Tibial nerve (tissue), 4 donors: ENCODE data around the gene GIMAP8. TPM values are rescaled to one million over a fixed set of nuclear protein-coding genes. Genes with fewer than 3 reads are reported as not detected.
A peak's percentile ranks its signal among the peaks of the same experiment; 100 is the strongest.
"Not testable (repeated sequence)": the region's sequence is repeated elsewhere in the genome, so short reads cannot be mapped to it uniquely, and the experiment has no call there.

ENCODE experiments used
- DNase-seq, 2 donors: peaks; one replicate each; pipeline ENCODE4 v3.0.0-alpha.2; 2019; ENCODE audit warnings: low spot score in 2 of 2
- H3K27ac ChIP-seq, 4 donors: fragments of 200-600 bp; sonication (generic) in 3 of 4; one replicate each; pipeline ENCODE4 v1.5.1; 2017 to 2019; ENCODE audit warnings: mild to moderate bottlenecking in 1 of 4
- H3K27me3 ChIP-seq, 2 donors: fragments of 200-600 bp; sonication (generic) in 1 of 2; one replicate each; pipeline versions ENCODE4 v1.5.1 to v1.6.0; 2017 to 2019
- H3K36me3 ChIP-seq, 3 donors: fragments of 200-600 bp; sonication (generic); one replicate each; pipeline ENCODE4 v1.5.1; 2018 to 2019
- H3K4me1 ChIP-seq, 4 donors: fragments of 200-600 bp; sonication (generic) in 3 of 4; one replicate each; pipeline ENCODE4 v1.5.1; 2017 to 2019
- H3K4me3 ChIP-seq, 4 donors: fragments of 200-600 bp; sonication (generic) in 3 of 4; one replicate each; pipeline ENCODE4 v1.5.1; 2017 to 2019; ENCODE audit warnings: mild to moderate bottlenecking in 1 of 4, moderate library complexity in 1 of 4
- H3K9me3 ChIP-seq, 4 donors: fragments of 200-600 bp; sonication (generic) in 3 of 4; one replicate each; pipeline ENCODE4 v1.5.1; 2017 to 2019
- CTCF ChIP-seq, 5 experiments: fragments of 200-600 bp in 3 of 5; fragments of 450-650 bp in 2 of 5; sonication (generic) in 3 of 5; IDR thresholded peaks; one replicate each; pipeline ENCODE4 v1.5.1; 2016 to 2019; ENCODE audit warnings: antibody characterized with exemption in 5 of 5, mild to moderate bottlenecking in 3 of 5, moderate library complexity in 2 of 5
- EP300 ChIP-seq, 2 donors: sonication (generic); formaldehyde crosslinking; IDR thresholded peaks; one replicate each; pipeline ENCODE4 v1.6.1; 2017; ENCODE audit warnings: antibody characterized with exemption in 2 of 2, mild to moderate bottlenecking in 1 of 2
- POLR2A ChIP-seq, 2 donors: fragments of 450-650 bp; IDR thresholded peaks; one replicate each; pipeline ENCODE4 v1.6.1; 2017; ENCODE audit warnings: antibody characterized with exemption in 2 of 2, mild to moderate bottlenecking in 2 of 2, moderate library complexity in 2 of 2
- WGBS, 2 donors: methylation state at CpG; one replicate each; pipeline ENCODE4 v1.1.5; 2018; 5-methylcytosine and 5-hydroxymethylcytosine counted together
- total RNA-seq, 4 donors: library from RNA; depleted of rRNA; stranded (reverse); fragments of >200 nt; gene quantifications; one replicate each; pipeline ENCODE4 v1.1.0, GENCODE V29; 2016

The GIMAP8 gene
- total RNA-seq, 4 donors from 2014 or later = 6.3 to 15.9 (median 10.4) TPM

- 82 to 94% methylated on average over 2 of the region's 2 CpGs for WGBS, 2 donors
- Histone ChIP-seq H3K4me3 (peak overlapping the region in 1 of 4 donors; percentile 45), H3K27ac (peak overlapping the region in 3 of 4 donors; percentile 17 to 48 (median 46))
These were observed 68.9 kb downstream of the GIMAP8 start for GRCh38 chr7:150519310-150519709.

DNA sequence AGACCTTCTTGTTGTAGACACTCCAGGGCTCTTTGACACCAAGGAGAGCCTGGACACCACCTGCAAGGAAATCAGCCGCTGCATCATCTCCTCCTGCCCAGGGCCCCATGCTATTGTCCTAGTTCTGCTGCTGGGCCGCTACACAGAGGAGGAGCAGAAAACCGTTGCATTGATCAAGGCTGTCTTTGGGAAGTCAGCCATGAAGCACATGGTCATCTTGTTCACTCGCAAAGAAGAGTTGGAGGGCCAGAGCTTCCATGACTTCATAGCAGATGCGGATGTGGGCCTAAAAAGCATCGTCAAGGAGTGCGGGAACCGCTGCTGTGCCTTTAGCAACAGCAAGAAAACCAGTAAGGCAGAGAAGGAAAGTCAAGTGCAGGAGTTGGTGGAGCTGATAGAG is 69.7 kb downstream of the GIMAP8 start:
- Histone ChIP-seq H3K27ac (peak overlapping the region in 1 of 4 donors; percentile 46), H3K9me3 (no peaks in the 10 kb centered on the region), H3K27me3 (no peaks in the 10 kb centered on the region), H3K4me3 (peak overlapping the region in 1 of 4 donors; percentile 45), H3K36me3 (no peaks in the 10 kb centered on the region), H3K4me1 (no peaks in the 10 kb centered on the region)
- 69 to 77% methylated on average over 8 of the region's 8 CpGs for WGBS, 2 donors
- TF ChIP-seq EP300 (IDR thresholded peaks at IDR 0.05) = no peak
- no peak for TF ChIP-seq POLR2A (IDR thresholded peaks at IDR 0.05)
- no peak for TF ChIP-seq CTCF (IDR thresholded peaks at IDR 0.05)
- no peak for DNase-seq

More at GRCh38 chr7:150519310-150519709, 68.9 kb downstream of the GIMAP8 start:
- Histone ChIP-seq H3K27me3 (no peaks in the 10 kb centered on the region), H3K9me3 (no peaks in the 10 kb centered on the region), H3K4me1 (no peaks in the 10 kb centered on the region), H3K36me3 (no peaks in the 10 kb centered on the region)
- no peak for DNase-seq
- no peak for TF ChIP-seq CTCF (IDR thresholded peaks at IDR 0.05)
- no peak for TF ChIP-seq POLR2A (IDR thresholded peaks at IDR 0.05)
- TF ChIP-seq EP300 (IDR thresholded peaks at IDR 0.05) = no peak

- H3K4me1 ChIP-seq, H3K27me3 ChIP-seq, H3K36me3 ChIP-seq, DNase-seq, H3K4me3 ChIP-seq, H3K9me3 ChIP-seq, H3K27ac ChIP-seq: not testable (repeated sequence)
- whole genome bisulfite sequencing, 2 donors = 58 to 60% methylated on average over 6 of the region's 6 CpGs
These were observed 72.5 kb downstream of the GIMAP8 start for GRCh38 chr7:150522931-150523330.

- Histone ChIP-seq H3K27me3 (no peaks in the 10 kb centered on the region), H3K9me3 (peaks cover 0 to 1% (median 0%) of the 10 kb centered on the region in 4 donors), H3K4me3 (no peak overlapping the region), H3K27ac (no peak overlapping the region), H3K4me1 (no peaks in the 10 kb centered on the region), H3K36me3 (no peaks in the 10 kb centered on the region)
- no peak for DNase-seq
- WGBS, 2 donors = 32 to 79% methylated on average over 2 of the region's 2 CpGs
- no peak for TF ChIP-seq CTCF (IDR thresholded peaks at IDR 0.05)
- TF ChIP-seq EP300 (IDR thresholded peaks at IDR 0.05) = no peak
- no peak for TF ChIP-seq POLR2A (IDR thresholded peaks at IDR 0.05)
These were observed 73.6 kb downstream of the GIMAP8 start for GRCh38 chr7:150524018-150524417.

Other genes with a start within 250 kb of the GIMAP8 start
- gene LRRC61, start 127.3 kb upstream of the GIMAP8 start, total RNA-seq = 10 to 100 TPM in 1 of 4 donors, 1 to 10 TPM in 3; 7.9 to 19.3 (median 9.6) TPM
- 1 to 10 TPM in 1 of 4 donors, under 1 TPM in 3; 0.44 to 2.3 (median 0.94) TPM for gene ACTR3C, start 127.1 kb upstream of the GIMAP8 start, total RNA-seq
- 100 to 1,000 TPM; 172 to 382 (median 375) TPM for gene RARRES2, start 109.0 kb upstream of the GIMAP8 start, total RNA-seq
- 10 to 100 TPM; 65.8 to 70.2 (median 68.3) TPM for gene REPIN1, start 81.8 kb upstream of the GIMAP8 start, total RNA-seq
- gene ZNF775, start 71.3 kb upstream of the GIMAP8 start, total RNA-seq = 10 to 100 TPM in 2 of 4 donors, 1 to 10 TPM in 2; 5.9 to 14.3 (median 11.6) TPM
- gene GIMAP7, start 64.2 kb downstream of the GIMAP8 start, total RNA-seq = 10 to 100 TPM; 18.8 to 25.7 (median 23.6) TPM
- gene GIMAP4, start 116.8 kb downstream of the GIMAP8 start, total RNA-seq = 10 to 100 TPM; 19.5 to 44.1 (median 31.8) TPM
- 10 to 100 TPM; 14.4 to 68.8 (median 29.4) TPM for gene GIMAP6, start 181.8 kb downstream of the GIMAP8 start, total RNA-seq
- 10 to 100 TPM in 1 of 4 donors, 1 to 10 TPM in 3; 6.3 to 22.0 (median 7.8) TPM for gene GIMAP2, start 235.1 kb downstream of the GIMAP8 start, total RNA-seq